ENCODE results near the gene ZNHIT1. TPM values are rescaled to one million over a fixed set of nuclear protein-coding genes. Genes with fewer than 3 reads are reported as not detected.

Gene ZNHIT1
- polyA plus RNA-seq, 1 donor (not counting 4 experiments of a cell fraction or from before 2014, with no cell fraction given), result 46.4 TPM

GRCh38 chr7:101179117-101179516 is 38.8 kb upstream of the ZNHIT1 start:
- Histone ChIP-seq H3K4me3 (ENCODE audit: control insufficient read depth in 2 of 3, extremely low read depth in 1 of 3, insufficient read depth in 2 of 3, low read depth in 1 of 3, low read length in 3 of 3) (no peak overlapping the region), H3K79me2 (ENCODE audit: control insufficient read depth, insufficient read depth, low read length) (no peaks in the 10 kb centered on the region), H3K9ac (ENCODE audit: control insufficient read depth, extremely low read depth, insufficient read depth, low read length) (no peak overlapping the region), H3K4me1 (ENCODE audit: control insufficient read depth, extremely low read depth, insufficient read depth, low read length) (no peaks in the 10 kb centered on the region), H3K9me3 (ENCODE audit: control insufficient read depth, low read depth, low read length) (no peaks in the 10 kb centered on the region), H3K36me3 (ENCODE audit: control insufficient read depth in 2 of 2, extremely low read depth in 1 of 2, insufficient read depth in 2 of 2, low read length in 2 of 2) (no peaks in the 10 kb centered on the region), H4K20me1 (ENCODE audit: control insufficient read depth, extremely low read depth, insufficient read depth, low read length) (no peaks in the 10 kb centered on the region), H3K27me3 (ENCODE audit: control insufficient read depth, extremely low read depth, insufficient read depth, low read length) (peaks cover 60% of the 10 kb centered on the region), H3K27ac (ENCODE audit: control insufficient read depth, insufficient read depth, low read length) (no peak overlapping the region), H3K4me2 (ENCODE audit: control insufficient read depth, extremely low read depth, insufficient read depth, low read depth, low read length) (peak overlapping the region; percentile 27), H2AFZ (ENCODE audit: control insufficient read depth, low read length) (no peak overlapping the region), H3K9me1 (ENCODE audit: control insufficient read depth, extremely low read depth, insufficient read depth, low read length) (no peaks in the 10 kb centered on the region)
- TF ChIP-seq EZH2 (IDR thresholded peaks at IDR 0.05; ENCODE audit: low read length) (peak; percentile 90), CTCF (optimal IDR thresholded peaks at IDR 0.05 in 1 of 3, IDR thresholded peaks at IDR 0.05 in 1 of 3, conservative IDR thresholded peaks at IDR 0.05 in 1 of 3; ENCODE audit: extremely low read depth in 1 of 3, insufficient read depth in 2 of 3, low read length in 3 of 3) (no peak)
- DNase-seq (ENCODE audit: low read depth, low spot score), result no peak
- dilution Hi-C loops (cut with MboI; ENCODE audit: extremely low pct_ligation_motif_present, low sequenced_read_pairs), result no loop called here
- FAIRE-seq, result no peak

DNA sequence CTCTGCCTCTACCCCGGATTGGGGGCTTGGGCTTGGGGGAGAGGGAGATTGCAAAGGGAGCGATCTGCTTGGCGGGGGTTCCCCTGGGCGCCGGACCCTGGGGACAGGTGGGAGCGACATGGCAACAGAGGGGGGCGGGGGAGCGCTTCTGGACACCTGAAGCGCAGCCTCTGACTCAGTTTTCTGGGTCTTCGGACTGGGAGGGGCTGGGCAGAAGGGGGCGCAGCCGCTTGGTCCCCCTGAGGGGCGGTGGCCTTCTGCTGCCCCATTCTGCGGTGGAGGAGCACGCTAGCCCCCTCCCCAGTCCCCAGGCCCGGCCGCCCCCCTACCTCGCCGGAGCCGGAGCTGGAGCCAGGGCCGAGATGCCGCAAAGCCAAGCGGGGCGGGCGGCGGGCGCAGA is 38.3 kb upstream of the ZNHIT1 start:
- dilution Hi-C loops (cut with MboI; ENCODE audit: extremely low pct_ligation_motif_present, low sequenced_read_pairs), result no loop called here
- Histone ChIP-seq H2AFZ (ENCODE audit: control insufficient read depth, low read length) (no peak overlapping the region), H3K27me3 (ENCODE audit: control insufficient read depth, extremely low read depth, insufficient read depth, low read length) (peaks cover 54% of the 10 kb centered on the region), H3K36me3 (ENCODE audit: control insufficient read depth in 2 of 2, extremely low read depth in 1 of 2, insufficient read depth in 2 of 2, low read length in 2 of 2) (no peaks in the 10 kb centered on the region), H3K79me2 (ENCODE audit: control insufficient read depth, insufficient read depth, low read length) (no peaks in the 10 kb centered on the region), H3K9me3 (ENCODE audit: control insufficient read depth, low read depth, low read length) (no peaks in the 10 kb centered on the region), H3K27ac (ENCODE audit: control insufficient read depth, insufficient read depth, low read length) (no peak overlapping the region), H3K4me2 (ENCODE audit: control insufficient read depth, extremely low read depth, insufficient read depth, low read depth, low read length) (peak overlapping the region; percentile 16), H3K9ac (ENCODE audit: control insufficient read depth, extremely low read depth, insufficient read depth, low read length) (no peak overlapping the region), H3K9me1 (ENCODE audit: control insufficient read depth, extremely low read depth, insufficient read depth, low read length) (no peaks in the 10 kb centered on the region), H3K4me3 (ENCODE audit: control insufficient read depth in 2 of 3, extremely low read depth in 1 of 3, insufficient read depth in 2 of 3, low read depth in 1 of 3, low read length in 3 of 3) (no peak overlapping the region), H4K20me1 (ENCODE audit: control insufficient read depth, extremely low read depth, insufficient read depth, low read length) (no peaks in the 10 kb centered on the region), H3K4me1 (ENCODE audit: control insufficient read depth, extremely low read depth, insufficient read depth, low read length) (no peaks in the 10 kb centered on the region)
- FAIRE-seq (no peak), DNase-seq (ENCODE audit: low read depth, low spot score) (no peak)
- TF ChIP-seq EZH2 (IDR thresholded peaks at IDR 0.05; ENCODE audit: low read length) (no peak), CTCF (optimal IDR thresholded peaks at IDR 0.05 in 1 of 3, IDR thresholded peaks at IDR 0.05 in 1 of 3, conservative IDR thresholded peaks at IDR 0.05 in 1 of 3; ENCODE audit: extremely low read depth in 1 of 3, insufficient read depth in 2 of 3, low read length in 3 of 3) (no peak)
